Femur (tissue), 1 donor: Measurements from ENCODE around the gene DNAH6.

Experiments
- DNase-seq: peaks from one replicate; pipeline ENCODE4 v3.0.0-alpha.2; 2017

The DNAH6 gene

DNA sequence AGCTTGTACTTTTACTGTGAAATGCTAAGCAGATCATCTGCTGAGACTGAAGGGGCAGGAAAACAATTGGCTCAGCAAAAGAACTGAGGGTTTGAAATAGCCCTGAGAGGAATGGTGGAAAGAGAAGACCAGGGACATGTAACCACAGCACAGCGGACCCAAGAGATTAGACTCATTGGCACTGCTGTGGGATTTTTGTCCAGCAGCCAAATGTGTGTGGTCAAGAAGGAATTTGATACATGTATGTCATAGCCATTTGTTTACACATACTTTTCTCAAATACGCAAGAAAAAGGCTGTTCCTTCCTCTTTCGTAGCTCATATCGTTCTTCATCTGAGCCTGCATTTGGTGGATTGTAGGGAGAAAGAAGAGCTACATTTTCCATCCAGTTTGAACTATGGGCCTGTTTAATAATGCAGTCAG lies 290.8 kb downstream of the DNAH6 start:
- peak; percentile 50 for DNase-seq

DNA sequence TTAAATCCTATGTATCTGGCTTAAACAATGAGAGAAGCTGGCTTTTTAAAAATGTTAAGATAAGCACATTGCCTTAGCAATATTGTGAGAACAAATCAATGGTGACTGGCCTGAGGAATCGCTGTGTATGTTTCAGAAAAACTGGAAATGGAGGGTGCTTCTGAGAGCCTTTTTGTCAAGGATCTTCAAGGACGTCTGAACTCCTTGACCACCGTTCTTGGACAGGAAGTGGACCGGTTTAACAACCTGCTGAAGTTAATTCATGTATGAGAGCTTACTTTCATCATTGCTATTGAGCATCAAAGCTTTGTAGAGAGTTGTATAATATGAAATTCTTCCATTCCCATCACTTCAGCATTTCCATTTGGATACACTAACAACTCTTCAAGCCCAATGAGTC lies 292.0 kb downstream of the DNAH6 start:
- DNase-seq: no peak

DNA sequence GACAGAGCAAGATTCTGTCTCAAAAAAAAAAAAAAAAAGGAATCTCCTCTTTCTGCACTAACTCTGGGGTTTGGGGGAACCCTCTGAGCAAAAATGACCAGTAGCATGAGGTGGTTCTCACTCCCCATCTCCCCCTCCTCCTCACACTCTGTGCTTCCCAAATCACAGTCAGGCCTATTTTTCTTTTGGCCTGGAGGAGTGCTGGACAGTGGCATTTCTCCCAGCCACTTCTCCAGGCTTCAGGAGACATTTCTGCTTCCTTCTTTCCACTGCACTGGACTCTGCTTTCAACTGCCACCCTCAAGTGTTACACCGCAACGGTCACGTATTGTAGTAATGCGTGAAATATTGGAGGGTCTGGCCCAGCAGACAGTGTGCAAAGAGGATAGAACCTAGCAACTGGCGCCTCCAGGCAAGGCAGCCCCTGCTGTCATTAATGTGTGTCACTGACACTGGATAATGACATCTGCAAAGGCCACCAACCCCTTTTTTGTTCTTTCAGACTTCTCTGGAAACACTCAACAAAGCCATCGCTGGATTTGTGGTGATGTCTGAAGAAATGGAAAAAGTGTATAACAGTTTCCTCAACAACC lies 295.6 kb downstream of the DNAH6 start:
- no peak for DNase-seq

DNA sequence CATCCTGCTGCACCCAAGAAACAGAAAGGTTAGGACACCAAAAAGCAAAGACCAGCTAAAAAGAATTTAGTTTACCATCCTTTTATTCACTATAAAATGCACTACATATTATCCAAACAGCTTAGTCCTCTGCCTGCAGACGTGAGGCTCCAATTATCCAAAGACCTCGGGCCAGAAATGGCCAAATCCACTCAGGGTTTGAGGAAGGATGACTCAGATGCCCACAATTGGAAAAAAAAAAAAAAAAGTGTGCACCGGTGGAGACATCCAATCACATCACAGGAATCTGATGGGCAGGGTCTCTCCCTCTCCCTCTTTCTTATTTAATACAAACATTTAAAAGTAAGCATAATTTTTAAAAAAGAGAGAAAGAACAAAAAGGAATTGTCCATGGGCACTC lies 298.8 kb downstream of the DNAH6 start:
- no peak for DNase-seq

DNA sequence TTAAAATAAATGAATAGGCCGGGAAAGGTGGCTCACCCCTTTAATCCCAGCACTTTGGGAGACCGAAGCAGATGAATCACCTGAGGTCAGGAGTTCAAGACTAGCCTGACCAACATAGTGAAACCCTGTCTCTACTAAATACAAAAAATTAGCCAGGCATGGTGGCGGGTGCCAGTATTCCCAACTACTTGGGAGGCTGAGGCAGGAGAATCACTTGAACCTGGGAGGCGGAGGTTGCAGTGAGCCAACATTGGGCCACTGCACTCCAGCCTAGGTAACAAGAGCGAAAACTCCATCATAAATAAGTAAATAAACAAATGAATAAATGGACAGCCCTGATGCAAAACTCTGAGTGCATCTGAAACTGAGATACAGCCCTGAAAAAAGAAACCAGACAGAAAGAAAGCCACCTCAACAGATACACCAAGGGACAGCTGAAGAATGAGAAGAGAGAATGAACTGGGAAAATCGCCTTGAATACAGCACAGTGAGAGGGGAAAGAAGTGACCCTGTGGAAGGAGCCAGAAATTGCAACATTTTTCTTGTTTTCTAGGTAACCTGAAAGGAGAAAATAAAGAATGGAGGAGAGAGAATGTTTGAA lies 300.2 kb downstream of the DNAH6 start:
- no peak for DNase-seq

DNA sequence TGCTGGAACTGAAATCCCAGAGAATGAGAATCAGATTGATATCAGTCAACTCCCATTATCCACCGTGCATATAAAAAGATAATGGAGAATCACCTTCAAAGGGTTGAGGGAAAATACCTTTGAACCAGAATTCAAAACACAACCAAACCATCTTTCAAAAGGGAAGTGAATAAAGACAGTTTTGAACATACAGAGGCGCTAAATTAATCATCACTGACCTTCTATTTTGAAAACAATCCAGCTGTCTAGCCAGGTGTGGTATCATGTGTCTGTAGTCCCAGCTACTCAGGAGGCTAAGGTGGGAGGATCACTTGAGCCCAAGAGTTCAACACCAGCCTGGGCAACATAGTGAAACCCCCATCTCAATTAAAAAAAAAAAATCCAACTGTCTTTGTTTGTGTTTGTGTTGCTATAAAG lies 300.9 kb downstream of the DNAH6 start:
- DNase-seq: no peak

DNA sequence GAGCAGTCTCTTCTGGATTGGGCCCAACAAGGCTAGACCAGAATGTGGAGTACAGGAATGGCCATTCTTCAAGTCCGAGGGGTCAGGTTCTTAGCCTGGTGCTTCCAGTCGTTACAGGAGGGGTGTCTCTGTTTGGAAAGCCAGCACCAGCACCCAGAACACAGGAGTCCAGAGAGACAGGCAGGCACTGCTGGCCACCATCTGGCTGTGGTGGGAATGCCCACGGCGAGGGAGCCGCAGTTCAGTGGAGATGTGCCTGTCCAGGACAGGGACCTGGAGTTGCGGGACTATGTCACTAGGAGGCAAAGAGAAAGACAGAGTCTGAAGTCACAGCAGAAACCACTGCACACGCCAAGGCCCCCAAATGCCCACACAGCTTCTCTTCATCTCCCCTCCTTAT lies 305.5 kb downstream of the DNAH6 start:
- DNase-seq: no peak

DNA sequence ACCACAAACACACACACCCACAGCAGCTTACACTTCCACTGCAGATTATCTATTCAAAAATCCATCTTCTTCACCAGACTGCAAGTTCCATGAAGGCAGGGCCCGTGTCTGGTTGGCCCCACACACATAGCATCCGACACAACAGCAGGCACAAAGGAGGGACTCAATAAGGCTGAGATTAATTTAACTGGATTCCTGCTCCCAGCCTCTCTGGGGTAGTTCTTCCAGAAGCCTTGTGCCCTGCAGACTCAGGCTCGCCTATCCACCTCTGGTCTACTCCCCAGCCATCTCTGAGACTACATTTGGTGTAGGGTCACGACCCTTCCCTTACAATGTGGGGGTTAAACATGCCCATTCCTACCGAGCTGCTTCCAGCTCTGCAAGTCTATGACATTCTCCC lies 306.9 kb downstream of the DNAH6 start:
- DNase-seq: no peak

DNA sequence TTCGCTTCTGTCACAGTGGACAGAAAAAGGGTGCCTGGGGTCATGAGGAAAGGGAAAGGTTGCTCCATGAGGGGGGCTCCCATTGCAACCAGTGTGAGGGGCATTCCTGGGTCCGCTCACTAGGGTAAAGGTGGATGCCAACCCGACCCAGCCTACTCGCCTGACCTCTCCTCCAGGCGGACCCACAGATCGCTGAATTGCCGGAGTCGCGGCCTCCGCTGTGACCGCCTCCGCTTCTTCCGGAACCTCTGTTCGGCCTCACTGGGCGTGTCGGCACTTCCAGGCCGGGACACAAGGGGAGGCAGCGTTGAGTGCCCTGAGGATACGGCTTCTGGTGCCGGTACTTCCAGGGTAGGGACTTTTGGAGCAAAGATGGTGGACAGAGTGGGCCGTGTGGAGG lies 307.5 kb downstream of the DNAH6 start:
- DNase-seq: no peak

DNA sequence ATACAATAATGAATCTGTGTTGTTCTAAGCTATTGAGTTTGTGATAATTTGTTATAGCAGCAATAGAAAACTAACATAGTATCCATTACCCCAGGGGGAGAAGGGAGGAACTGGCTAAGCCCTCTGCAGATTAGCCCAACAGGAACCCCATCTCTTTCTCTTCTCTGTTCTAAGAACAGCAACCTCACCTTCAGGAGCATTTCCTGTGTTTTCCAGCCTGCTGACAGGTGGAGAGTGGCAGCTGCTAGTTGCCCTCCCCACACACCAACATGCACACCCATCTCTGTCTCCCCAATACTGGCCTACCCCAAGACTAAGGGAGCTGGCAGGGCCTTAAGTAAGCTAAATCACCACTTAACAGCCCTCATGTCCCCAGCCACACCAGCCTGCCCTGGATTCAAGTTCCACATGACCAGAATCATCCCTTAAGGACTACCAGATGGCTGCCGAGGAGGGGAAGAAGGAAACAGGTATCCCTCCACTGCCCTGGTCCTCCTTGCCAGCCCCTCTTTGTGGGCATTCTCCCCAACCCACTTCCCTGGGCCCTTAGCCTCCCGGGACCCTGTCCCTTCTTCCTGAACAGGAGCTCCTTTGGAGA lies 311.8 kb downstream of the DNAH6 start:
- no peak for DNase-seq

DNA sequence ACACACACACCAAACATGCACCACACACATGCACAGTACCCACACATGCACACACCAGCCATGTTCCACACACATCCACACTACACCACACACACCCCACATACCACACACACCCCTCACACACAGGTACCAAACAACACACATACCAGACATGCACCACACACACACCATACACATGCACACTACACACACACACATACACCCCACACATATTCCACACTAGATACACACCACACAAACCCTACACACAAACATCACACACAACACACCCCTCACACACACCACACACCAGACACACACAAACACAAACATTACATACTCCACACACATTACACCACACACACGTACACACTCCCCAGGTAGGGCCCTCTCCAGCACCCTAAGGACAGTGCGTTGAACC lies 313.4 kb downstream of the DNAH6 start:
- DNase-seq: no peak

DNA sequence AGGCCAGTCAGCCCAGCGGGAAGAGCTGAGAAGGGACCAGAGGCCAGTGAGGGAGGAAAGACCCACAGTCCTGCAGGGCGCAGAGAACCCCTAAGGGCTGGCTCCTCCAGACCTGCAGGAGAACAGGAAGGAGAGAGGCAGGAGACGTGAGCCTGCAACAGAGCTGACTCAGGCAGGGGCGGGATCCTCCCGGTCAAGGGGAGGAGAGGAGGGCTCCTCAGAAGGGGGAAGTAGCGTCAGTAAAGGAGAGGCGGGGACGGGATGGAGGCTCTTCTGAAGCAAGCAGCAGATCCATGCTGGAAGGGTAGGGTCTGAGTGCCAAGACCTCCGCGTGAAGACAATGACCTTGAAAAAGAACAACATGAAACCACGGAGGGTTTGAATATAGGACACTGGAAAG lies 313.8 kb downstream of the DNAH6 start:
- peak; percentile 37 for DNase-seq

DNA sequence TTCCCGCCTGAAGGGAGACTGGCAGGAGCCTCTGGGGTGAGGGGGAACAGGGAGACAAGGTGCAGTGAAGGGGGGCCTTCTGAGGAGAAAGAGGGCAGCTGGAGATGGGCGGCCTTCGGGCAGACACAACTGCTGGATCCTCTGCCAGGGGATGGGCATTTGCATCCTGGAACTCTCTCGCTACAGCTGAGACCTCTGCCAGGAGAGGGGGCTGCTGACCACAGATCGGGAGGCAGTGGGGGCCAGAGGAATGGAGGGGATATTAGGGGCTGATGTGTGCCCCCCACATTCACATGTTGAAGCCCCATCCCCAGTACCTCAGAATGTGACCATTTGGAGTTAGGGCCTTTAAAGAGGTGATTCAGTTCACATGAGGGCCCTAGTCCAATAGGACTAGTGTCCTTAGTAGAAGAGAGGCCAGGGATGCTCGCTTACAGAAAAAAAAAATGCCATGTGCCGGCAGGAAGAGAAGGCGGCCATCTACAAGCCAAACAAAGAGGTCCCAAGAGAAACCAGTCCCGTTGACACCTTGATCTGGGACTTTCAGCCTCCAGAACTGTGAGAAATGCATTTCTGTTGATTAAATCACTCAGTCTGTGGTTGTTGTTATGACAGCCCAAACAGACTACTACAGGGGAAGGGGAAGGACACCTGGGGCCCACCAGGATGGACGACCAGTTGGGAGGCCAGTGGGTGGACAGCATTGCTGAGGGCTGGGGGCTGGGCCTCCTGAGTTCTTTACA lies 314.6 kb downstream of the DNAH6 start:
- no peak for DNase-seq

DNA sequence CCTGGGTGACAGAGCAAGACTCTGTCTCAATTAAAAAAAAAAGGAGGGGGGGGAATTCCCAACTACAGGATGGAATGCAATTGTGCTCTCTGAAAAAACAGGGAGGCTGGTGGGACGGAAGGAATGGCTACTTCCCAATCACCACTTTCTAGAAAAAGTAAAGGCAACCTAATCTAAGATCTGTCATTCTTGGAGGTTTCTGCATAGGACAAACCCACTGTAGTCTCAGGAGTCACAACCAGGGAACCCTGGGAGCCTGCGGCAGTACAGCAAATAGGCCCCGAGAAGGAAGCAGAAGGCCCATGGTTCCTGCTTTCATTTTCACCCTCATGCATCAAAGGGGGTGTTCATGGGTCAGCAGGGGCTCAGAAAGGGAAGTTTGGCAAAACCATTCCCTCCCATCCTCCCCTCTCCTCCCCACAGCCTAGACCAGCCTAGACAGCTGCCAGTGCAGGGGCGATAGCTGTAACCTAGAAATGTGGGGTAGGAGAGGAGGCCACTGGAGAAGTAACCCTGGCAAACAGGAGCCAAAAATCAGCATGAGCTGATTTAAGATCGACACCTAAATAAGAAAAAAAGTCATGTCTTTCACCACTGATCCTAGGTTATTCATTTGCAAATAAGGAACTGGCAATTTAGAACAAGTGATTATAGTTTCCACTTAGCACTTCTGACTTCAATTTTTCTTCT lies 316.6 kb downstream of the DNAH6 start:
- peak; percentile 27 for DNase-seq

DNA sequence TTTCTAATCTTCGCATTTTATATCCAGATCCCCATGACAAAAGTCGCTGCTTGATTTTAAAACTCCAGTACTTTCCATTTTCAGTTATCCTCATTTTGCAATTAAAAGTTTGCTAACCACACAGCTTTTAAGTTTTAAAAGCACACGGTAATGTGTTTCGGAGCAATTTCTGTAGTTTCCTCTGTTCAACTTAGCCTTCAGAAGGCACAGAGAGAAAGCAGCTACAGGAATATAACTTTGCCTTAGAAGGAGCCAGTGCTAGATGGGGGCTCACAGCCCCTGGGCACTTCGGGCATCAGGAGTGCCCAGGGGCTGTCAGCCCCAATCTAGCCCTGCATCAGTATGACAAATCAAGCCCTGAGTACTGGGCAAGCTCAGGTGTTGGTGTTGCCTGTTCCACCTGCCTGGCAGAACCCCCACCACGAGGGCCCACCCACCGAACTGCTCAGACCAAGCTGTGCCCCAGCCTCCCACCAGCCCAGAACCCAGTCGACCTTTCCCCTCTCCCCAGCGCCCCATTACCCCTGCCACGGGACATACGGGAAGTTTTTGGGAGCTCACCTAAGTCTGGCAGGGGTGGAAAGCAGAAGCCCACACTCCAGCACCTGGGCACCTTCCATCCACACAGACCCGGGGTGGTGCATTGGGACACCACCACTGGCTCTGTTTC lies 317.3 kb downstream of the DNAH6 start:
- DNase-seq: no peak

DNA sequence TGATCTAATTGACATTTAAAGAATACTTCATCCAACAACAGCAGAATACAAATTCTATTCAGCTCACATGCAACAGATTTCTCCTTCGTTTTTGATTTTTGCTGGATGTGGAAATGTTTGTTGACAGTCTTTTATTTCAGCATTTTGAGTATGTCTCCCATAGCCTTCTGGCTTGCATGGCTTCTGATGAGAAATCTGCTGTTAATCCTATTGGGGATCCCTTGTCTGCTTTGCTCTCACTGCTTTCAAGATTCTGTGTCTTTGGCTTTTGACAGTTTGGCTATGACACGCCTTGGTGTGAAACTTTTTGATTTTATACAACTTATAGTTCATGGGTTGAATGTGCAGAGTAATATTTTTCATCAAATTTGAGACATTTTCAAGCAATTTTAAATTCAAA lies 319.9 kb downstream of the DNAH6 start:
- DNase-seq: no peak

DNA sequence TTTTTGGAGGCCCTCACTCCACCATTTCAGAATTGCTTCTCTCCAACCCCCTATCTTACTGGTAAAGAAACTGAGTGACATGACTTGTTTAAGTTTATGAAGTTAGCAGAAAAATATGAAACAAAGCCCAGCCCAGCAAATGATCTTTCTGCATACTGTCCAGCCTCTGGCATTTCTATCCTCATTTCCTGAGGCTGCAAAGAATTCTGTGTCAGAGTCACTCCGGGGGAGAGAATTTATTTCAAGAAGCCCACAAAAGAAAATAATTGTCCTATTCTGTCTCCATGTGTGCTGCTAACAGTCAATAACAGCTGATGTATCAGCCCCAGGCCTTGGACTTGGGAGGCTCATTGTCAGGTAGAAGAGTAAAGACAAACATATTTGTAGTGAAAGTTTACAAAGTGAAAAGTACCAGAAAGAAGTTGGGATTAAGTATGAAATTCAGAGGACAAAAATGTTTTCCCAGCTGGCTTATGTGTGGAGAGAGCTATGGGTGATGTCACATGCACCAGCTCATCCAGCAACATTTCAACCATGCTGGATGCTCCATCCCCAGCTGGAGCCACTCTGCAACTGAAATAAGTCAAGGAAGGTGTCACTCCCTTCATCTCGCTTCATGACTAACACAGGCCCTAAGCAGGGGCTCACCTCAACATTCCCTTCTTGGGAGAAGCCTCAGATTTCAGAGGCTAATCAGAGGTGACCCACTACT lies 322.3 kb downstream of the DNAH6 start:
- DNase-seq: no peak

DNA sequence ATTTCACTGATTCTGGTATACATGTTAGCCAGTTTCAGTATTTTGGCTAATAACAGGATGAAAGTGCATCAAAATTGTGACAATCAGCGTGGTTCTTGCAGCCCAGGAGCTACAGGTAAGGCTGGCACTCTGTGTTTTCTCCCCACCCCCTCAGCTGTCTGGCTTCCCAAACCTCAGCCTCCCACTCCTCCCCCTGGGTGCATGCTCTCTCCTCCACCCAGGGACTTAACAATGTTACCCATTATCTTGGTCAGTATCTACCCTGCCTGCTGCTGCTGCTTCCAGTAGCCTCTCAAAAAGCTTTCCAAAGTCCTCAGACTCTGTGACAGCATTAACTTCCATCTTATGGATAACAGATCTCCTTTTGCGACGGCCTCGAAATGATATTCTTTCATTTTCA lies 323.6 kb downstream of the DNAH6 start:
- DNase-seq: no peak

DNA sequence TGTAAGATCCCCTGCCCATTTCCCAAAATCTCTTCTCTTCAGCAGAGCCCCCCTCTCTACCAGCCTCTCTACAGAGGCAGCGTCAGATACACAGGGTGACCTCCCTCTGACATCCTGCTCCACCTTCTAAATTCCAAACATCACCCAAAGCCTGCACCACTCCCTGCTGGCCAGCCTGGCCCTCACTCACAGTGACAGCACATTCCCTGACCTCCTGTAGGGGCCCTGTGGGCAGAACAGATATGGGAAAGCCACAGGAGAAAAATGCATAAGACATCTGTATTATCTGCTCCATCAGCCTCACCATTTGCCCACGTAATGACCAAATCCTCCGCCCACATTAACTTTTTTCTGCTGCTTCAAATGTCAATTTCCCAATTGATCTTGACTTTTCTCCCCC lies 324.0 kb downstream of the DNAH6 start:
- no peak for DNase-seq

DNA sequence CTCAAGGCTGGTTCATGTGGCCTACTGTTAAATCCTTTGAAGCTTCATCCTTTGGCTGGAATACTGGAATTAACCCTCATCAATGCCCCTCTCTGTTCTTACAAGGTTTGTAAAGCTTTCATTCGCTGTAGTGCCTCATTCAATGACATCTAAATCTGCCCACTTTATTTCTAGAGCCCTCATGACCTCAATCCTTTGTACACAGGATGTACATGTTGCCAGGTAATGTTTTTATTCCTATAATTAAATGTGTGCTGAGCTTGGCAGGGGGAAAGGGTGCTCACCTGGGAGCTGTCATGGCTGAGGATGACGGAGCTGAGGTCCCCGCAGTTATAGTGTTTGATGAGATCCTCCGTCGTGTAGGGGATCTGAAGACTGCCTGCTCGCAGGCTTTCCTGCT lies 325.3 kb downstream of the DNAH6 start:
- no peak for DNase-seq

DNA sequence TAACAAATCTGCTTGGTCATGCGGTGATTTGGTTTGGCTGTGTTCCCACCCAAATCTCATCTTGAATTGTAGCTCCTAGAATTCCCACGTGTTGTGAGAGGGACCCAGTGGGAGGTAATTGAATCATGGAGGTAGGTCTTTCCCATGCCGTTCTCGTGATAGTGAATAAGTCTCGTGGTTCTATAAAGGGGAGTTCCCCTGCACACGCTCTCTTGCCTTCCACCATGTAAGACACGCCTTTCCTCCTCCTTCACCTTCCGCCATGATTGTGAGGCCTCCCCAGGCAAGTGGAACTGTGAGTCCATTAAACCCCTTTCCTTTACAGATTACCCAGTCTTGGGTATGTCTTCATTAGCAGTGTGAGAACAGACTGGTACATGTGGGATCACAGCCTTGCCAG lies 327.8 kb downstream of the DNAH6 start:
- no peak for DNase-seq

DNA sequence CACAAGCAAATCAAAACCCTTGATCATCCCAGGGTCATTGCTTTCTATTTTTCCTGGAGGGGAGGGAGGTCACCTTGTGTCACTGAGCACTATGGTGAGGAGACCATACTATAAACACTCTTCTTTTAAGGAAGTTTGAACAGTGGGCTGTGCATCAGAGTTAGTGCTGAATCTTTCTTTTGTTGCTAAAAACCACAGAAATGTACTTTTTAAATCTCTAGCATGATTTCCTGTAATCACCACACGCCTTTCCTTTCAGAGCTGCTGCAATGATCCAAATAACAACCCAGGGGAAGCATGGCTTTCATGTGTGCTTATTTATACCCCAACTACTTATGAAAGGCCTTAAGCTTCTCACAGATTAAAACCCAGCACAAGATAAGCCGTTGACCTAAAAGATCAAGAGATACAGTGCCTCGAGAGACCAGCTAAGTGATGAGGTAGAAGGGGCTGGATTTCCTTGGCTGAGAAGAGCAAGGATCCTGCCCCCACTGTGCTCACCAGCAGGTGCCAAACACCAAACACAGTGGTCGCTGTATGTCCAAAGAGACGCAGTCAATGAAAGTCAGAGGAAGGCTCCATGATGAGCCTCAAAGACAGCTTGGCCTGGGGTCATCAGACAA lies 329.9 kb downstream of the DNAH6 start:
- DNase-seq: no peak
